NCI-H2227 treated with DMSO at 0.1 percent for 48 hours (cell line): Measurements from ENCODE around the gene FRY.

Source experiments
- DNase-seq: peaks from one replicate; lab custom pipeline; 2025; lab: John Stamatoyannopoulos, UW

FRY gene

DNA sequence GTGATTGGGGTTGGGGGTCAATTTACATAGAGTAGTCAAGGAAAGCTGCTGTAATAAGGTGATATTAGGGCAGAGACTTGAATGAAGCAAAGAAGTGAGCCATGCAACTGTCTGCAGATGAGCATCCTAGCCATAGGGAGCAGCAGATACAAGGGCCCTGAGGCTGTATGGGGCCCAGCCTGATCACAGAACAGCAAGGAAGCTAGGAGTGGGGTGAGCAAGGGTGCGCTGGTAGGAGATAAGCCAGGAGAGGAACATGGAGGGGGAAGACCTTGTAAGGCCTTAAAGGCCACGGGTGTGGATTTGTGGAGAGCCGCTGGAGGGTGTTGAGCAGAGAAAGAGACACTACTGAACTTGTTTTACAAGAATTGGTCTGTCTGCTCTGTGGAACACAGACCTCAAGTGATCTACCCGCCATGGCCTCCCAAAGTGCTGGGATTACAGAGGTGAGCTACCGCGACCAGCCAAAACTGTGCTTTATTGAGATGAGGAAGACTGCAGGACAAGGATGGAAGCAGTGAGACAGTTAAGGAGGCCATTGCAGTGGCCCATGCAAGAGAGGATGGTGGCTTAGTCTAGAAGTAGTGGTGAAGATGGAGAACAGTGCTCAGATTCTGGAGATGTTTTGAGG, 190.6 kb downstream of the FRY start:
- no peak for DNase-seq

DNA sequence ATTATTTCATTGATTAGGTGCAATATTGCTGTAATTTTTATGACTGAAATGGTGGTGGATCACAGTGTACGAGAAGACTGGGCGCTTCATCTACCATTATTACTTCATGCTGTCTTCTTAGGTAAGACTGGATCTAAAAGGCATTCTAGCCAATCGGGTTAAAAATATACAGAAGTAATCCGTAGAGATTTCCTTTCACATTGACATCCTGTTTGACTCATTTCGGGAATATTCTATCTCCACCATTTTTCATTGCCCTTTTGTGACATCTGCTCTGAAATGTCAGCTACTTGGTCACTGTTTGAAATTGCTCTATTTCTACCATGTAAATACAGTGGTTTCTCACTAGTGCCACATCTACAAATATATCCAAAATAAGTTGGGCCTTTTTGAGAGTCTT, 193.3 kb downstream of the FRY start:
- no peak for DNase-seq

DNA sequence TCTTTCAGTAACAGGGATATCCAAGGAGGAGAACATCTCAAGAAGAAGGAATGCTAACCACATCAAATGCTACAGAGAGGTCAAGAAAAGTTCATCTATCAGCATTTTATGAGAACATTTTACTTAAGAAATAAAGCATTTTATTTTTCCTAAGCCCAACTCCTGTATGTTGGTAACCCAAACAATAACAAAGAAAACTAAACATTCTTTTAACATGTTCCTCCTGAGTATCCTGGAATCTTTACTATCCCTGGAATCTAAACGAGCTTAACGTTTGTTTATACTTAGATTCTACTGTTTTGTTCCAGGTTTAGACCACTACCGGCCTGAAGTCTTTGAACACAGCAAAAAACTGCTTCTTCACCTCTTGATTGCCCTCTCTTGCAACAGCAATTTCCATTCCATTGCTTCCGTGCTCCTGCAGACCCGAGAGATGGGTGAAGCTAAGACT, 193.9 kb downstream of the FRY start:
- no peak for DNase-seq

DNA sequence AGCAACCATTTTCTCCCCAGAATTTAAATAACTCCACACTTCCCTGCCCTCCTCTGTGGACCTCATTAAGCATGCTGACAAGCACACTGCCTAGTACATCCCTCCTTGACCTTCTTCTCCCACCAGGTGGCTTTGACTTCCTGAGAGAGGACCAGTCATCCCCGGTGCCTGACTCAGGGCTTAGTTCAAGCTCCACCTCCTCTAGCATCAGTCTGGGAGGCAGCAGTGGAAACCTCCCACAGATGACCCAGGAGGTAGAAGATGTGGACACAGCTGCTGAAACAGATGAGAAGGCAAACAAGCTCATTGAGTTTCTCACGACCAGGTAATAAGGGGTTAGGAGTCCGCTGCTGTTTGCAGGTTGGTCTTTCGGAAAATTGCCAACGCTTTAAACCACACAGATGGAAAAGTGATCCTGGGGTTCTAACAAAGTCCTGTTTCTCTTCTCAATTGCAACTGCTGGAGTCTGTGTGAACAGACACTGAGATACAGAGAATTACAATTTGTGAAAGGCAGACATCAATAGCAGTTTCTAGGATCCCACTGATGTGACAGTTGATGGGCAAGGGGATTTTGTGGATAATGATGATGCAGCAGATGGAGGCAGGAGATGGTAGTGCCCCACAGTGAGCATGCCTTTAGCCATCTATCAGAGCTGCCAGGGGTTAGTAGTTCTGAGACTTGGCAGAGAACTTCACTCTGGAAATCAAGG, 196.9 kb downstream of the FRY start:
- no peak for DNase-seq

DNA sequence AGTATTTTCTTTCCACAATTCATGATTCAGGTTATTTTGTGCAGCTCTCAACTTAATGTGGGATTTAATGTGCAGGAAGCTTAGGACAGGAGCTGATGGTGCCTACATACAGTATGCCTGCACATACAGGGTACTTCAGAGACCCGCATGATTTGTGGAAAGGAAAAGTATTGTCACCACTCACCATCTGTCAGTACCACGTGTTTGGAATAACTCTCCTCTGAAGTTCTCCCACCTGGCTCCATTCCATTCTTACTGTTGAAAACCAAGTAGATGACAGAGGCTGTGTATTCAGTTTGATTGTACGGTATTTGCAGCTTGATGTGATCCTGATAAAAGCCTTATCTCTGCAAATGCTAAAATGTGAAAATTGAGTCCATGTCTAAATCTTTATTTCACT, 197.9 kb downstream of the FRY start:
- no peak for DNase-seq

DNA sequence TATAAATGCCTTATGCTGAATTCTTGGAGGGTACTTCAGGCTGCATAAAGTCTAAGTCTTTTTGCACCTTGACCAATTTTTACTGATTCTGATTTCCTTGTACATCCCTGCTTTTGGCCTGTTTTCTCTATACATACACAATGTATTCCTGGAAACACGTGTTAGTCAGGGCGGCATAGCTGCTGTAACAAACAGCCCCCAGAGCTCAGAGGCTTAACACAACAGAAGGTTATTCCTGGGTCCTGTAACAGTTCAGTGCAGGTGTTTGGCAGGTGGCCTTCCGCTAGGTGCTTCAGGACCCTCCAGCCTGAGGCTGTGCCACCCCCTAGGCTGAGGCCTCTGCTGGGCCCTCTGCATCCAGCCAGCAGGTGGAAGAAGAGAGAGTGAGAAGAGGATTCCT, 200.7 kb downstream of the FRY start:
- DNase-seq, result no peak

DNA sequence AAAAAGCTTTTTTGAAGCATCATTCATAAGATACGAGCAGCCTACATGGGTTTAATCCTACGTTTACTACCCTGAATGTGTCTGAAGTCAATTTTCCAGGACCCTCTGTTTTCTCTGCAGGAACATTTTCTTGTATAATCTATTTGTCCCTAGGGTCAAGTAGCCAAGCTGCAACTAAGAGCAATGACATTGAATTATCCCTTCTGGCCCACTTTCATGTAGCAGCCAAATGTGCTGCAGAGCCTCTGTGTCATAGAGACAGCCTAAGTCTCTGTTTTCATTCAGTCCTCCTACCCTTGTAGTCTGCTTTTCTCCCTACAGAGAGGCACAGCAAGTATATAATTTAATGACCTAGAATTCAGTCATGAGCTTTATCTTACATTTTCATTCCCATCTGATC, 201.5 kb downstream of the FRY start:
- DNase-seq, result peak; percentile 30

DNA sequence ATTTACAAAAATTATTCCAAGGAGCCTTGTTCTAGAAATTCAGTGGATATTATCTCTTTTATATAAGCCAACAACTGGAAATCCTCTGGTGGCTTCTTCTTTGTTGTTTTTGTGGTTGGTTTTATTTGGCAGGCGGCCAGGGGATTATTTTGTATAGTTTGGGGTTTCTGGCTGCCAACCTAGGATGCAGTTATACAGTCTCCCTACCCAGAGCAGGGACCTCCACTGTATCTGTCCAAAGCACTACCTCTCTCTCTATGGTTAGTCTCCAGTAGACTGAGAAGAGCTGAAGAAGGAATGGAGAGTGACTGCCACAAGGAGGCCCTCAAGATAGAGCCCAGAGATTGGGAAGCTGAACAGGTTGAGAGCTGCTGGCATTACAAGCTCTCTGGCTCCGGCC, 203.3 kb downstream of the FRY start:
- DNase-seq, result no peak

DNA sequence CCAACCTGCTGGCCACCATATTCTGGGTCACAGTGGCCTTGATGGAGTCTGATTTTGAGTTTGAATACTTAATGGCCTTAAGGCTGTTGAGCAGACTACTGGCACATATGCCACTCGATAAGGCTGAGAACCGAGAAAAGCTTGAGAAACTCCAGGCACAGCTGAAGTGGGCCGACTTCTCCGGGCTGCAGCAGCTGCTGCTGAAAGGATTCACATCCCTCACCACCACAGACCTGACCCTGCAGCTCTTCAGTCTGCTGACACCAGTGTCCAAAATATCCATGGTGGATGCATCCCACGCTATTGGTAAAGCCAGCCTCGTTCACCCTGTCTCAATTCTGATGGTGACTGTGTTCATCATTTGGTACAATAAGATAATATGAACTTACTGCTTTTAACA, 206.1 kb downstream of the FRY start:
- no peak for DNase-seq

DNA sequence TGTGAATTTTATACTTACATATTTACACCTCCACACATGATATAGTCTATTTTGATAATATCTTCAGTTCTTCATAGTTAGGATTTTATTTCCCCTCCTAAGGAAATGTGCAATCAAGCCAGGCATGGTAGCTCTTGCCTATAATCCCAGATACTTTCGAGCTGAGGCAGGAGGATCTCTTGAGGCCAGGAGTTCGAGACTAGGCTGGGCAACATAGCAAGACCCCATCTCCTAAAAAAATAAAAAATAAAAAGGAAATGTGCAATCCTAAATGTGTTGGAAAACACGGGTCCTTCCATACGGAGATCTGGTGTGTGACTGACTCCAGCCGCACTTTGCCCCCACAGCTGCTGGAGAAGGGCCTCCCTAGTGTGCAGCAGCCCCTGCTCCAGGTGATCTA, 212.1 kb downstream of the FRY start:
- no peak for DNase-seq

DNA sequence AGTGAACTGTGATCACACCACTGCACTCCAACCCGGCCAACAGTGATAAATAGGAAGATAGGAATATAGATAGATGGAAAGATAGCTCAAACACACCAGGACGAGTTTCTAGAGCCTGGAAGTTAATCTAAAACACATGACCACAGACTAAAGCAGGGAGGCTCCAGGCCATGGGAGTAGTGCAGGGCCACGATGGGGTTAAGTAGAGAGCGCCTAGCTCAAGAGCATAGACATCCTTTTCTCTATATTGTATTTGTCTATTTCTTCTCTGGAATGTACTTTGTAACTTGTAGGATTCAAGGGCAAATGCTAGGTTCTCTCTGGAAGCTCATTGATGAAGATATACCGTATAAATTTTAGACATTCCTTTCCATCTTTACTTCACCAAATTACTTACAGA, 214.0 kb downstream of the FRY start:
- DNase-seq, result no peak

DNA sequence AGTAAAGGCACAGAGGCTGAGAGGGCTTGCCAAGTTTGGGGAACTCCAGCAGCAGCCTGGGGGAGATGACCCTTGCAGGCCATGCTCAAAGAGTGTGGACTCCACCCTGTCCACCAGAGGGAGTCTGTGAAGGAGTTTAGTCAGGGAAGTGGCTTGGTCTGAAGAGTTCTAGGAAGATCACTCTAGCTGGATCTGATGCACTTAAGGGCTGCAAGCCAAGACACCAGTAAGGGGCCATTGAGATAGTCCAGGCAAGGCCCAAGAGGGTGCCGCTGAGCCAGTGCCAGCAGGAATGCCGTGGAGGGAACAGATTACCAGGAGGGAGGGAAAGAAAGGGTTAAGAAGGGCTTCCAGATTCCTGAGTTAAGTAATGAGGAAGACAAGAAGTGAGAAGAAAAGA, 214.9 kb downstream of the FRY start:
- DNase-seq, result no peak

DNA sequence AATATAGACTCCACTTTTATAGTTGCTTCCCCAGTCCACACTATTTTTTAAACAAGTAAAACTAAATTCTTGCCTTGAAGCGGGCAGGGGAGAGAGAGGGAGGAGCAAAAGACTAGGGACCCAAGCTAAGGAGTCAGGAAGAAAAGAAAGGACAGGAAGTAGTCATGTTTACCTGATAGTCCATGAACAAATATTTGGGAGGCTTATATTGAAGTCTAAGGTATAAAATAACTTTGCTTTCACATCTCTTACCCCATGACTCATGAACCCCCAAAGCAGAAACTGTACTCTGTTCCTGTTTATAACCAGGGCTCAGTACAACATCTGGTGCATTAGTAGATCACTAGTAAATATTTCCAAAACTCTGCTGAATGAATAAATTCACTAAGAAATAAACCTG, 216.3 kb downstream of the FRY start:
- no peak for DNase-seq

DNA sequence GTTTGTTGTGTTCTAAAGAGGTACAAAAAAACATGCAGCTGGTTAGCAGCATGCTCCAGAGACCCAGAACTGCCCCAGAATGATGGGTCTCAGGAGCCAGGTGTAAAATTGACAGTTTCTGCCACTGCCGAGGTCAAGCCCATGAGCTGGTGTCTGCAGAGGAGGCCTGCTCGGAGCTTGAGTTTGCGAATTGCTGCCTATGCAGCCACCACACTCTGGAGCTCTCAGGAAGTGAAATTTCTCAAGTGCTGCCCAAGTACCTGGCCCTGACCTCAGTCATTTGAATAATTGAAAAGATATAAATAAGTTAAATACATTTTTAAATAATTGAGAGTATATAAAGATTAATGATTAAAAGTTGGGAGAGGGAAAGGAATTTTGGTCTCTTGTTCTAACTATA, 217.2 kb downstream of the FRY start:
- no peak for DNase-seq

DNA sequence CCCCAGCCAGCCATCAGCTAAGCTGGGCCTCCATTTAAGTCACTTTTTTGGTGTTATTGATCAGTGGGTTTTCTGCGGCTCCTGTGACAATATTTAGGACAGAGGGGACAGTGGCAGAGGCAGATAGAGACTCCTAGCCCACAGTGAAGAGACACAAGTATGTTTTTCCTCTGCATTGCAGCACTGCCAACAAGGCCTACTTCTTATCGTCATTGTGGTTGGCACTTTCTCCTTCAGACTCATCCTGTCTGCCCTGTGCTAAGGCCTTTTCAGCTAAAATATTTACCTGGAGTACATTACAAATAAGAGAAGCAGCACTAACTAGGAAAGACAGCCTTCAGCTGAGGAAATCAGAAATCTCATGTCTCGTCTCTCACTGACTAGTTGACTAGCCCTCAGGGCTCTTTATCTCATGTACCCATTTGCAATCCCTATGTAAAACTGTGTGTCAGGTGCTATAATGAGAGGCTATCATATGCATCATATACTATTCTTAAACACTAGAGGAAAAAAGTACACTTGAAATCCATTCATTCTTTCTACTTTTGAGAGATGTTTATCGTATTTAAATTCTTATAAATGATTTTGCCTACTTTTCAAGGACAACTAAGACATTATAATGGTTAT, 221.4 kb downstream of the FRY start:
- DNase-seq, result no peak

DNA sequence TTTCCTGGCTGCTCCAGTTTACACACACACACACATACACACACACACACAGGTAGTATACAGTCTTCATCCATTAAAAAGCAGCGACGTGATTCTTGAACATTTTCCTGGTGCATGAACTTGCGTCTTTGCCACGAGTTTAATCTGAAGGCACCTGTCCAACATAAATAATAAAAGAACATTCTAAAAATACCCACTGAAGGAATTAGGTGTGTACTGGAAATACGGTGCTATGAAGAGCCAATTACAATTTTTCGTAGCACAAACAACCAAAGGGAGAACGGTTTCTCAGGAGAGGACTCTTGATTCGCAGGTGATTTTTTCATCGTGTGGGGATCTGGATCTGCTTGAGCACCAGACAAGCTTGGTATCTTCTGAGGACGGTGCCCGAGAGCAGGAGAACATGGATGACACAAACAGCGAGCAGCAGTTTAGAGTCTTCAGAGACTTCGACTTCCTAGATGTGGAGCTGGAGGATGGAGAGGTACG, 222.4 kb downstream of the FRY start:
- no peak for DNase-seq

DNA sequence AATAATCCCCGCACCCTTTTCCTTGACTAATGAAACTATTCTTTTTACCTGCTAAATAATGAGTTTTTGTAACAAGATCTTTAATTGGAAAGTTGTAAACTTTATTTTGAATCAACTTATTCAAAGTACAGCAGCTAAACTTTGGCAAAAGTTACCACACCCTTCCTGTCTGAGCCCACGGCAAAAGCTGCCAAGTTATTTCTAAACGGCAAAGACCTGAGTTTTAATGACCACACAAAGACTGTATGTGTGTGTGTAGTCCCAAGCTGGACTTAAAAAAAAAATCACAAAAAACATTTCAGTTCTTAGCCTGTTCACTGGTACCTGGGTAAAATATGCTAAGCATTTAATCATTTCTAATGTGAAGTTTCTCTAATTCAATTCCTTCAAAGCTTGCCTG, 222.8 kb downstream of the FRY start:
- DNase-seq, result no peak

DNA sequence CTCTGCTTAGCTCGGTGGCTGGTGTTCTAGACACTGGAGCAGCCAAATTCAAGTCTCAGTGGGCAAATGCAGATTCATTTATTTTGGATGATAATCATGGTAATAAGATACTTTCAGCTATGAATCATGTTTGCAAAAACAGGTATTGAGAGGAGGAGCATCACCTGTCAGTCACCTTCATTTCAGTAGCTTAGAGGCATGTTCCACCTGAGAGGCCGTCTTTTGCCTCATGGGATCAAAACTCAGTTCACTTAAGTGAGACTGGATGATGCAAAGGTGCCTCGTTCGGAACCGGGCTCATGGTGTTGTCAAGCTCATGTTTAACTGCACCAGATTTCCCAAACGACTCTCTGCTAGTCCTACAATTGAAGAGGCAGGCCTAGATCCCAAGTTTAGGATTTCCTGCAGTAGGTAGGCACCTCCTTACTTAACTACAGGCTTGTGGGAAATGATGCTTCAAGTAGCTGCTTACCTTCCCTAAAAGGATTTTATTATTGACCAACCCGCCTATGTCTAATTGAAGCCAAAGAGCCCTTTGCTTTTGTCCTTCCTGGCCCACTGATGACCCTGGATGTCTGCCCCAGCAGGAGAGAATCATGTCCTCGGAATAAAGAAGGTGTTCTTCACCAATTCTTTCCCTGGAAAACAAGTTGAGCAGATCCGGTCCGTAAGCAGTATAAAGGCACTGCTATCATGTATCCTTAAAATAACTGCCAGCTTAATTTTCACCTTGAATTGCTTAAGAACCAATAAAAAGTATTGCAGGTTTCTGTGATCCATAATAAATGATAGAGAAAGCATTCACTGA, 223.5 kb downstream of the FRY start:
- DNase-seq, result no peak

DNA sequence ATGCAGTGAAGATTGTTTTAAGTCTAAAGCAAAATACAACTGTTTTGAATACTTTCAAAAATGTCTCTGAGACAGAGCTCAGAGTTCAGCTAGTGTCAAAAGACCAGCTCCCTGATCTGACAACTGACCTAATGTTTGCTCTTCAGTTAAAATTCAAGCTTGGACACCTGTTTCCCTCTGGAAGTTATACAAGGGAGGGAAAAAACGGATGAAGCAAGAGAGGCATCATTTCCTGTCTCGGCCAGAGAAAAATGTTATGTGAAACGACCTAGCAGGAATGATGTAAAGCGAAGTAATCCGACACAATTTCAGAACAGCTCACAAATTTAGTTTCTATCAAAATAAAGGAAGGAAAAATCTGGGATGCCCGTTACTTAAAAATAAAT, 224.1 kb downstream of the FRY start:
- no peak for DNase-seq

DNA sequence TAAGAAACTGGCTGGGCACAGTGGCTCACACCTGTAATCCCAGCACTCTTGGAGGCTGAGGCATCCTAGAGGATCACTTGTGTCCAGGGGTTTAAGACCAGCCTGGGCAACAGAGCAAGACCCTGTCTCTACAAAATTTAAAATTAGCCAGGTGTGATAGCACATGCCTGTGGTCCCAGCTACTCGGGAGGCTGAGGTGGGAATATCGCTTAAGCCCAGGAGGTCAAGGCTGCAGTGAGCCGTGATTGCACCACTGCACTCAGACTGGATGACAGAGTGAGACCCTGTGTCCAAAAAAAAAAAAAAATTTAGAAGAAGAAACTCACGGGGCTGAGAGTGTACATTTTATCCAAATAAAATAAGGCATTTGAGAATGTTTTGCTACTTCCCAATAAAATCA, 224.7 kb downstream of the FRY start:
- no peak for DNase-seq

DNA sequence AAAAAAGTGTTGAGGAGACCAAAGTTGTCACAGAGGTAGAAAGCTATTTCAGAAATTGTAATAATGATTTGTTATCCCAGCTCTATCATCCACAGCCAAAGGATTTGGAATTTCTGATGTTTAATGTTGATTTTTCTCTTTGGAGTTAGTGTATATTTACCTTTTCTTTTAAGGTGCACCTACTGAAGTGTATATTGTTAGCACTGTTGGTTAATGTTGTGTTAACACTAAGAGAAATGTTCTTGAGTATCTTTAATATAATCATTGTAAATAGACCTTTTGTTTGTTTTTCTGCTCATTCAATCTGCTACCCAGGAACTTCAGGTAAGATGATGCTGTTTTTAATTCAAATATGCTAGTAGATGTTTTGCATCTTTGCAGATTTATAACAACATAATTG, 226.1 kb downstream of the FRY start:
- DNase-seq, result no peak

DNA sequence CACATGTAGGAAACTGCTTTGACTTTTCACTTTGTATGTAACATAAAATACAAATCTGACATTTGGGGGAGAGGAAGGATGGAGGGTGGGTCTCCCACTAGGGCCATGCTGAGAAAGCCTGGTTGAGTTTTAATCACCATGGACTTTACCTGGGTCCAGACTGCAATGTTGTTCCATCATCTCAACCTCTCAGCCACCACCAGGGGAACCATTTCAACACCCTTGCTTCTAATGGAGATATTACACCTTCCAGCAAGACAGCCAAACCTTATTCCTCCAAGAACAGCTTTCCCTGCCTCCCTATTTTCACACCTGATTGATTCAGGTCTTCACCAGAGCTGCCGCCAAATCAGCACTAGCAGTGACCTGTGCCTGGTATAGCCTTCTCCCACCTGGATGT, 227.5 kb downstream of the FRY start:
- no peak for DNase-seq

DNA sequence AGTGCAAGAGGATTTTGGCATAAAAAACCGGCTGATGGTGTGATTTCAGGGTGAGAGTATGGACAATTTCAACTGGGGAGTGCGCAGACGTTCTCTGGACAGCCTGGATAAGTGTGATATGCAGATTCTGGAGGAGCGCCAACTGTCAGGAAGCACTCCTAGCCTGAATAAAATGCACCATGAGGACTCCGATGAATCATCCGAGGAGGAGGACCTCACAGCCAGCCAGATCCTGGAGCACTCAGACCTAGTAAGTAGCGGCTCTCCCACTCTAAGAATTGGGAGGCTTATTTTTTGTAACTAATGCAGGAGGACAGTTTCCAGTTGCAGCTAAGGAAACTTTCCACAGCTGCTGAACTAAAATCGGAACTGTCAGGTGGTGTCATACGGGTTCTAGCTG, 230.0 kb downstream of the FRY start:
- DNase-seq, result no peak
